Choroid plexus epithelial cell (primary cell): ENCODE results near the gene CHRNA3.
"Not testable (repeated sequence)": the region's sequence is repeated elsewhere in the genome, so short reads cannot be mapped to it uniquely, and the experiment has no call there.

Experiments
- DNase-seq: peaks from one replicate; pipeline ENCODE4 v3.0.0-alpha.2; 2010; ENCODE audit warnings: low read depth
- H3K4me3 ChIP-seq: 2 replicates; pipeline ENCODE4 v1.5.1; 2011; ENCODE audit warnings: low read depth, mild to moderate bottlenecking, control low read depth, low read length, moderate library complexity
- TF ChIP-seq, protein P1 (sequence below): conservative IDR thresholded peaks from 2 replicates; pipeline ENCODE4 v1.5.1; 2011; ENCODE audit warnings: low read depth, mild to moderate bottlenecking, control low read depth, inconsistent platforms, low read length, moderate library complexity

Gene CHRNA3

DNA sequence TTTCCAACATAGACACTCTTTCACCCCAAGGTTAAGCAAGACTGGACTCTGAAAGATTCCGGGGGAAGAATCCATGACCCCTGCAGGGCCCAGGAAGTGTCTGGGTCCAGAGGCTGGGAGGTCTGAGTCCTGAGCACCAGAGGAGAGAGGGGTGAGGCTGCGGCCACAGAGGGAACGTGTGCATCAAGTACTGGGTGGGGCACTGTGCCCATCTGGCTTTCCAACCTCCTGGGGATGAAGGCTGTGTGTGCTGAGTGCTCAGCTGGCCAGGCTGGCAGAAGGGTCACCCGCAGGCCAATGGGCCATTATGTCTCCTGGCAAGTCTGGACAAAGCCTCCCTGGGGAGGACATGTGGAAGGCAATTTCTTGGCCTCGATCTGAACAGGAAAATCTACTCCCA lies 3.3 kb downstream of the CHRNA3 start:
- H3K4me3 ChIP-seq = no peak overlapping the region
- TF ChIP-seq, protein P1, sequence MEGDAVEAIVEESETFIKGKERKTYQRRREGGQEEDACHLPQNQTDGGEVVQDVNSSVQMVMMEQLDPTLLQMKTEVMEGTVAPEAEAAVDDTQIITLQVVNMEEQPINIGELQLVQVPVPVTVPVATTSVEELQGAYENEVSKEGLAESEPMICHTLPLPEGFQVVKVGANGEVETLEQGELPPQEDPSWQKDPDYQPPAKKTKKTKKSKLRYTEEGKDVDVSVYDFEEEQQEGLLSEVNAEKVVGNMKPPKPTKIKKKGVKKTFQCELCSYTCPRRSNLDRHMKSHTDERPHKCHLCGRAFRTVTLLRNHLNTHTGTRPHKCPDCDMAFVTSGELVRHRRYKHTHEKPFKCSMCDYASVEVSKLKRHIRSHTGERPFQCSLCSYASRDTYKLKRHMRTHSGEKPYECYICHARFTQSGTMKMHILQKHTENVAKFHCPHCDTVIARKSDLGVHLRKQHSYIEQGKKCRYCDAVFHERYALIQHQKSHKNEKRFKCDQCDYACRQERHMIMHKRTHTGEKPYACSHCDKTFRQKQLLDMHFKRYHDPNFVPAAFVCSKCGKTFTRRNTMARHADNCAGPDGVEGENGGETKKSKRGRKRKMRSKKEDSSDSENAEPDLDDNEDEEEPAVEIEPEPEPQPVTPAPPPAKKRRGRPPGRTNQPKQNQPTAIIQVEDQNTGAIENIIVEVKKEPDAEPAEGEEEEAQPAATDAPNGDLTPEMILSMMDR = no peak
- DNase-seq = no peak

DNA sequence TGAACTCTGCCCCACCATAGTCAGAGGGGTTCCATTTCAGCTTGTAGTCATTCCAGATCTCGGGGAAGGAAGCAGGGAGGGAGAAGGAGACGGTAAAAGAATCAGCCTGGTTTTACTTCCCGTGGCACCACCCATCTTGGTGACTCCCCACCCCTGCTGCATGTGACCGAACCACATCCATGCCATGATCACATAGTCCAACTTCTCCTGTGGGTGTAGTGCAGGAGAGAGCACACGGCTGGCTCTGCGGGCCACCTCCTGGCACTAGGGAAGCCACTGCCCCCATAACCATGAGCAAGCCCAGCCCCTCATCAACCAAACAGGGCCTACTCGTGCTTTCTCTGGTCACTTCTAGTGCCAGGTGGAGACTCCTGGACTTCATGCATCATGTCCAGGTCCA lies 3.7 kb downstream of the CHRNA3 start:
- no peak overlapping the region for H3K4me3 ChIP-seq
- TF ChIP-seq, protein P1 = no peak
- DNase-seq = no peak

DNA sequence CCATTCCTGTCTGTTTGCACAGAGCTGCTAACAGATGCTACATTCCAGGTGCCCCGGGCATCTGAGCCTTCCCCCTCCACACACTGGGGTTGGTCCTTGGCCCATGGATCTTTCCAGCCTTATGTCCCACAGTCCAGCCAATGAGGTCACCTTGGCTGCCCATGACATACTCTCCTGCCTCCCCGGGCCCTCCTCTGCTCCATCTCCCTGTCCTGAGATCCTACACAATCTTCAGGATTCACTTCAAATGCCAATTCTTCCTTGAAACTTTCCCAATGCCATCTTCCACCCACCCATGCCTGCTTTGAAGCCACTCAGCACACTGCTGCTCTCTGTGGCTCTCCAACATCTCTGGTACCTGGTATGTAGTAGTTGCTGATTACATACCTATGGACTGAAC lies 4.3 kb downstream of the CHRNA3 start:
- TF ChIP-seq, protein P1 = no peak
- no peak overlapping the region for H3K4me3 ChIP-seq
- DNase-seq = no peak

DNA sequence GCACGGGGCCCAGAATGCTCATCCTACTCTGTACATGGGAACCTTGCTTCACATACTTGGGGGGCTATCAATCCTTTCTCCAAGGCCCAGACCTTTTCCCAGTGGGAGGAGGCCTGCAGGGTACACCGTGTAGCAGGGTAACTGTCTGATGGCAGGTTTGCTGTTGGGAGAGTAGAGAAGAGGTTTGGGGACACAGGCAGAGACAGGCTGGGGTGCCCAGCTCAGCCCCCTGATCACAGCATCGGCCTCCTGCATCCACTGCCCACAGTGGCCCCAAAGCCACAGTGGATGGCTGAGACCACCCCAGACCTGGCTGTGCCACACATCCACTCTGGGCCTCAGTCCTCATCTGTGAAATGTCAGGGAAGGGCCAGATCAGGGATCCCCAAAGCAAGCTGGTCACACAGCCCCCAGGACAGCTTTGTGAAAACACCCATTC lies 5.6 kb downstream of the CHRNA3 start:
- DNase-seq = no peak
- TF ChIP-seq, protein P1 = no peak

DNA sequence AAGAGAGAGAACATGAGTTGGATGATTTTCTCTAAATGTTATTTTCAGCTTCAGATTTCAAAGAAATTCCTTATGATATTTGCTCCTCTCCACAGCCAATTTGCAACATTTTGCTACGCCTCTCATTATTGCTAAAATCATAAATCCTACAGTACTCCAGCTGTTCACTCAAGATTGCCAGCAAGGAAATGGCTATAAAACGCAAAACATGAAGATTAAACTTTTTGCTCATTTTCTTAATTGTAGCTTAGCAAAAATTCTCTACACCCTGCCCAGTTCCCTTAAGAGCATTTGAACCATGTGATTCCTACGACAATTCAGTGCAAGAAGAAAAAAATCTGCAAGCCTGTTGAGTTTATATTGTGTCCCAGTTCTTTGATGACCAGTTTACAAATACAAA lies 6.8 kb downstream of the CHRNA3 start:
- no peak overlapping the region for H3K4me3 ChIP-seq
- DNase-seq = no peak
- TF ChIP-seq, protein P1 = no peak

More for the DNA sequence above, 5.6 kb downstream of the CHRNA3 start:
- H3K4me3 ChIP-seq = no peak overlapping the region

GRCh38 chr15:78609551-78609950 lies 11.2 kb downstream of the CHRNA3 start:
- not testable (repeated sequence) for DNase-seq, H3K4me3 ChIP-seq

DNA sequence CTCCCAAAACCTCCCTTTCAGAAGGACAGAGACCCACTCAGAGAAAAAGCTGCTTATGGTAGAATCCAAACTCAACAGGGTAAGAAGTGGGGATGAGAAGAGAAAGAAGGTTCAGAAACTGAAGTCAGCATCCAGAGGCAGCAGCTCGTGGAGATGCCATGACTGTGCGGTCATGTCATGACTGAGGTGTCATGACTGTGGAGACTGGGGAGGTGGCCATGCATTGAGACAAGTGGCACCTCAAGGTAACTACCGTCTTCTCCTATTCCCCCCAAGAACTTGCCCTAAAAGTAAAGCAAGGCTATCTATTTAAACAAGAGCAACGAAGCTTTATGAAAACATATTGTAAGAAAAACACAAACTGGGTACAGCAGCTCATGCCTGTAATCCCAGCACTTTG lies 15.1 kb downstream of the CHRNA3 start:
- no peak for DNase-seq
- TF ChIP-seq, protein P1 = no peak
- H3K4me3 ChIP-seq = no peak overlapping the region

DNA sequence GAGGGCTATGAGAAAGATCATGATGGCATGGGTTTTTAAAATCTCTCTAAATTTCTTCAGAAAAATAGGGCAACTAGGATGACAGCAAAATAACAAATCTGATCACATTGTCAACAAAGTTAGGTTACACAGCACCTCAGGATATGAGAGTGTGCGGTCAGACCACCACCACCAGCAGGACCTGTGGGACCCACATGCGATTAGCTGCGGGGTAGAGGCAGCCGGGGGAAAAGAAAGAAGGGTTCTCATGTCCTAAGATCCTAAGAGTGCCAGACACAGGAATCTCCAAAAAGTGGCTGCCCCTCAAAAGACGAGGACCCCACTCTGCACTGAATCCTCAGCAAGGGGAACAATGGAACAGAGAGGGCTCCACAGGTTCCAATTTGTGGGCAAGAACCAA lies 15.6 kb downstream of the CHRNA3 start:
- DNase-seq = no peak
- TF ChIP-seq, protein P1 = no peak

More for the DNA sequence above, 15.6 kb downstream of the CHRNA3 start:
- H3K4me3 ChIP-seq = no peak overlapping the region
